Fibroblast of lung (primary cell): ENCODE results near the gene C22orf31.

Source experiments
- CTCF ChIP-seq, 2 donors: IDR thresholded peaks in 1 of 2; conservative IDR thresholded peaks in 1 of 2; 1 replicate in 1 of 2; 2 replicates in 1 of 2; pipeline ENCODE4 v1.5.1; 2011 to 2012; ENCODE audit warnings: low read length in 2 of 2, control low read depth in 1 of 2, inconsistent platforms in 1 of 2, low read depth in 1 of 2, mild to moderate bottlenecking in 1 of 2
- EZH2 ChIP-seq: IDR thresholded peaks from 2 replicates; pipeline ENCODE4 v1.5.1; 2012; ENCODE audit warnings: low read length, control low read depth, mild to moderate bottlenecking; ENCODE audit errors: missing control alignments

GRCh38 chr22:29039148-29039547, 22.5 kb downstream of the C22orf31 start:
- TF ChIP-seq EZH2, result no peak
- TF ChIP-seq CTCF (conservative IDR thresholded peaks at IDR 0.05 in 1 of 2, IDR thresholded peaks at IDR 0.05 in 1 of 2; ENCODE audit: low read depth in 1 of 2, low read length in 2 of 2), result no peak
